A549 (cell line): ENCODE results near the gene PTGDS. TPM values are rescaled to one million over a fixed set of nuclear protein-coding genes. Genes with fewer than 3 reads are reported as not detected.
A peak's percentile ranks its signal among the peaks of the same experiment; 100 is the strongest.

Experiments used
- ATAC-seq, 2 experiments: fragments of 200-7000 bp in 1 of 2; fragments of >200 bp in 1 of 2; cut with Nextera tagmentation in 1 of 2; cut with Tn5 transposase in 1 of 2; 3 replicates each; pipeline versions ENCODE4 v1.8.0 to v1.9.1; 2018 to 2020; ENCODE audit warnings: mild to moderate bottlenecking in 1 of 2, moderate library complexity in 1 of 2
- CTCF ChIA-PET: fragments of 300-600 bp; sonication (Branson Sonifier 250); formaldehyde crosslinking; extraction: SDS; loops from one replicate; lab custom pipeline; 2021; ENCODE audit warnings: antibody characterized with exemption, inconsistent platforms; lab: Yijun Ruan, JAX
- POLR2A ChIA-PET: fragments of 350-600 bp; formaldehyde crosslinking; extraction: SDS; loops from one replicate; lab custom pipeline; 2021; ENCODE audit warnings: antibody characterized with exemption, inconsistent platforms; lab: Yijun Ruan, JAX
- DNase-seq, 2 experiments: peaks; one replicate each; pipeline versions ENCODE4 v3.0.0 to v3.0.0-alpha.2; 2011 to 2016; ENCODE audit warnings: low read depth in 1 of 2, low spot score in 1 of 2
- FAIRE-seq: peaks from 2 replicates; lab custom pipeline; 2011; peaks lifted over from hg19 to GRCh38; lab: Jason Lieb, UNC
- H3K27ac ChIP-seq, 2 experiments: fragments of >200 bp; sonication (Bioruptor Twin); formaldehyde crosslinking; 3 replicates each; pipeline ENCODE4 v1.5.1; 2016 to 2017
- H3K4me1 ChIP-seq: fragments of >200 bp; sonication (Bioruptor Twin); formaldehyde crosslinking; 3 replicates; pipeline ENCODE4 v1.6.1; 2016
- H3K4me2 ChIP-seq: fragments of >200 bp; sonication (Bioruptor Twin); formaldehyde crosslinking; 3 replicates; pipeline ENCODE4 v1.6.1; 2016
- H3K4me3 ChIP-seq: fragments of >200 bp; sonication (Bioruptor Twin); formaldehyde crosslinking; 3 replicates; pipeline ENCODE4 v1.5.1; 2016
- H3K9me3 ChIP-seq: fragments of >200 bp; sonication (Bioruptor Twin); formaldehyde crosslinking; 3 replicates; pipeline ENCODE4 v1.6.1; 2016
- CBX8 ChIP-seq: fragments of 200-600 bp; sonication (generic); IDR thresholded peaks from 2 replicates; pipeline ENCODE4 v1.6.1; 2016
- E2F6 ChIP-seq: IDR thresholded peaks from 2 replicates; pipeline ENCODE4 v1.6.1; 2012; ENCODE audit warnings: low read depth, borderline replicate concordance
- EP300 ChIP-seq, 2 experiments: fragments of >200 bp; sonication (Bioruptor Twin); formaldehyde crosslinking; IDR thresholded peaks; 2 replicates in 1 of 2; 3 replicates in 1 of 2; pipeline ENCODE4 v1.6.1; 2016 to 2017
- ESRRA ChIP-seq: fragments of 150-350 bp; IDR thresholded peaks from 2 replicates; pipeline ENCODE4 v1.6.1; 2014; ENCODE audit warnings: mild to moderate bottlenecking, low read length, borderline replicate concordance
- KDM1A ChIP-seq: fragments of 200-600 bp; sonication (generic); IDR thresholded peaks from 2 replicates; pipeline ENCODE4 v1.6.1; 2016; ENCODE audit warnings: low read depth, mild to moderate bottlenecking
- NFE2L2 ChIP-seq: fragments of 150-350 bp; conservative IDR thresholded peaks from 2 replicates; pipeline ENCODE4 v1.6.1; 2014; ENCODE audit warnings: low read length
- NR3C1 ChIP-seq: fragments of >200 bp; sonication (Bioruptor Twin); formaldehyde crosslinking; IDR thresholded peaks from 3 replicates; pipeline ENCODE4 v1.6.1; 2017
- PHF8 ChIP-seq: fragments of 200-600 bp; sonication (generic); IDR thresholded peaks from 2 replicates; pipeline ENCODE4 v1.6.1; 2016; ENCODE audit warnings: low read depth, mild to moderate bottlenecking, antibody characterized with exemption, moderate library complexity, borderline replicate concordance
- RNF2 ChIP-seq: fragments of 200-600 bp; sonication (generic); IDR thresholded peaks from 2 replicates; pipeline ENCODE4 v1.6.1; 2016; ENCODE audit warnings: low read depth, mild to moderate bottlenecking, antibody characterized with exemption, moderate library complexity, borderline replicate concordance
- ZFP36 ChIP-seq: fragments of 450-650 bp; IDR thresholded peaks from 2 replicates; pipeline ENCODE4 v1.6.1; 2014; ENCODE audit warnings: borderline replicate concordance; ENCODE audit not compliant: partially characterized antibody
- ZSCAN20 ChIP-seq: fragments of 250-450 bp; sonication (Bioruptor Pico); IDR thresholded peaks from 2 replicates; pipeline ENCODE4 v1.8.0; 2022; ENCODE audit warnings: mild to moderate bottlenecking, moderate library complexity
- WGBS: methylation state at CpG from one replicate; pipeline ENCODE4 v1.1.6; 2017; ENCODE audit errors: missing lambda C conversion rate; 5-methylcytosine and 5-hydroxymethylcytosine counted together
- polyA plus RNA-seq, 4 experiments: library from polyadenylated mRNA; depleted of rRNA in 3 of 4; stranded (reverse); fragments of >200 nt; fragmentation: RNase III in 1 of 4; extraction: RNeasy Plus Mini Kit Qiagen cat#74134 plus additional on column Dnase treatment in 1 of 4; gene quantifications; 2 replicates in 3 of 4; 3 replicates in 1 of 4; pipeline ENCODE4 v1.2.3, GENCODE V29; 2011 to 2017
- TF ChIP-seq, protein P1 (sequence below): fragments of >200 bp; sonication (Bioruptor Twin); formaldehyde crosslinking; IDR thresholded peaks from 3 replicates; pipeline ENCODE4 v1.5.1; 2016

Gene PTGDS
- polyA plus RNA-seq, 2 of the 4 experiments (the other 2 are of a cell fraction) = 0.26 to 0.31 TPM

- 25% methylated on average over 12 of the region's 18 CpGs for WGBS
- FAIRE-seq = no peak
- Histone ChIP-seq H3K4me2 (peak overlapping the region; percentile 95), H3K9me3 (peaks cover 3% of the 10 kb centered on the region; the same call in 1 of the 3 replicates)
- TF ChIP-seq, protein P1, sequence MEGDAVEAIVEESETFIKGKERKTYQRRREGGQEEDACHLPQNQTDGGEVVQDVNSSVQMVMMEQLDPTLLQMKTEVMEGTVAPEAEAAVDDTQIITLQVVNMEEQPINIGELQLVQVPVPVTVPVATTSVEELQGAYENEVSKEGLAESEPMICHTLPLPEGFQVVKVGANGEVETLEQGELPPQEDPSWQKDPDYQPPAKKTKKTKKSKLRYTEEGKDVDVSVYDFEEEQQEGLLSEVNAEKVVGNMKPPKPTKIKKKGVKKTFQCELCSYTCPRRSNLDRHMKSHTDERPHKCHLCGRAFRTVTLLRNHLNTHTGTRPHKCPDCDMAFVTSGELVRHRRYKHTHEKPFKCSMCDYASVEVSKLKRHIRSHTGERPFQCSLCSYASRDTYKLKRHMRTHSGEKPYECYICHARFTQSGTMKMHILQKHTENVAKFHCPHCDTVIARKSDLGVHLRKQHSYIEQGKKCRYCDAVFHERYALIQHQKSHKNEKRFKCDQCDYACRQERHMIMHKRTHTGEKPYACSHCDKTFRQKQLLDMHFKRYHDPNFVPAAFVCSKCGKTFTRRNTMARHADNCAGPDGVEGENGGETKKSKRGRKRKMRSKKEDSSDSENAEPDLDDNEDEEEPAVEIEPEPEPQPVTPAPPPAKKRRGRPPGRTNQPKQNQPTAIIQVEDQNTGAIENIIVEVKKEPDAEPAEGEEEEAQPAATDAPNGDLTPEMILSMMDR = no peak
- no peak for TF ChIP-seq E2F6
- TF ChIP-seq, all 56 proteins: peak for 0
- no peak for DNase-seq
- ChIA-PET CTCF (interaction anchor here (0.7 to 6.6 kb wide), 15 partner anchors 10 to 244 kb away, joined by 3 to 34 read pairs (median 4); partner anchors contain the start of genes ABCA2 and NPDC1), POLR2A (interaction anchor here (1.4 to 1.9 kb wide), 4 partner anchors 14 to 90 kb away, joined by 3 to 20 read pairs (median 12); no protein-coding TSS in a partner anchor)
- peak overlapping the region; percentile 91 to 97 for H3K27ac ChIP-seq
- H3K4me3 ChIP-seq = peak overlapping the region; percentile 89
- peaks cover 49% of the 10 kb centered on the region for H3K4me1 ChIP-seq
- no peak for ATAC-seq
Observed at GRCh38 chr9:136992819-136993369, 15.6 kb downstream of the PTGDS start.

DNA sequence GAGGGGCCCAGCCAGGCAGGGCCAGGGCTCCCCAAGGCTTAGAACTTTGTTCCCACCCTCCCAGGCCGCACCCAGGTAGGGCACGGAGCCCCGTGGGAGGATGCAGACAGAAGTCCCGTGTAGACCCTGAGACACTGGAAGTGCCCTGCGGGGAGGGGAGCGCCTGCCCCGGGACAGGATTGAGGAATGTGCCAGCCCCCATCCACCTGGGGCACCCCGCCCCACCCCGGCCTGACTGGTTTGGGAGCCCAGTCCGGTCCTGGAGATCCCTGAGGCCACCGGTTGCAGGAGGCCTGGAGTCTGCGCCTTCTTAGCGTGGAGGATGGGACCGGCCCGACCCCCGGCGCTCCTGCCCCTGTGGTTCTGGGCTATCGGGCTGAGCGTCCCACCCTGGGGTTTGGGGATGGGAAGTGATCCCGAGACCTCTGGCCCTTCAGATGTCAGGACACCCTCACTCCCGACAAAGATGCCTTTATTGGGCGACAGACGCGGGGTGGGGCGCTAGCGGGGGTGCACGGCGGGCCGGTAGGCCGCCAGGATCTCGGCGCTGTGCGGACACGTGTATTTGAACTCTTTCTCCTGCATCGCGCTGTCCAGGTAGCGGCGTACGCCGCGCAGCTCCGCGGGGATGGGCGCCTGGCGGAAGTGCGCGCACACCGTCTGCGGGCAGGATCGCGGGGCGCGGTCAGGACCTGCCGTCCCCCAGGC, 17.0 kb downstream of the PTGDS start:
- ChIA-PET CTCF (interaction anchor here (0.6 to 6.6 kb wide), 7 partner anchors 8 to 268 kb away, joined by 3 to 34 read pairs (median 4); partner anchors contain the start of gene ABCA2), POLR2A (no interaction called here)
- Histone ChIP-seq H3K9me3 (peaks cover 3% of the 10 kb centered on the region; the same call in 1 of the 3 replicates), H3K27ac (no peak overlapping the region), H3K4me2 (peak overlapping the region; percentile 95; the same call in 1 of the 3 replicates), H3K4me3 (no peak overlapping the region), H3K4me1 (peaks cover 58% of the 10 kb centered on the region)
- DNase-seq = no peak
- TF ChIP-seq ZFP36 = no peak
- TF ChIP-seq CBX8 = no peak
- TF ChIP-seq RNF2 = no peak
- no peak for TF ChIP-seq EP300 (IDR thresholded peaks at IDR 0.05)
- no peak for TF ChIP-seq ZSCAN20 (CRISPR knock-in tag)
- 92% methylated on average over 47 of the region's 54 CpGs for WGBS
- ATAC-seq = no peak
- FAIRE-seq = no peak

- FAIRE-seq = no peak
- peaks cover 58% of the 10 kb centered on the region for H3K4me1 ChIP-seq
- 98% methylated on average over 15 of the region's 40 CpGs for WGBS
- no peak overlapping the region for H3K4me2 ChIP-seq
- H3K27ac ChIP-seq = no peak overlapping the region
- no peak for DNase-seq
- POLR2A ChIA-PET = no interaction called here
- CTCF ChIA-PET = interaction anchor here (2.5 to 6.6 kb wide), 3 partner anchors 34 to 47 kb away, joined by 16 to 34 read pairs (median 29); partner anchors contain the start of gene ABCA2
- TF ChIP-seq NR3C1 (no peak), NFE2L2 (no peak)
- no peak overlapping the region for H3K4me3 ChIP-seq
- H3K9me3 ChIP-seq = peaks cover 3% of the 10 kb centered on the region; the same call in 1 of the 3 replicates
- ATAC-seq = no peak
Observed at GRCh38 chr9:136994888-136995230, 17.6 kb downstream of the PTGDS start.

GRCh38 chr9:136995362-136995761, 18.1 kb downstream of the PTGDS start:
- DNase-seq (no peak), FAIRE-seq (no peak)
- Histone ChIP-seq H3K4me2 (peak overlapping the region; percentile 86), H3K27ac (peak overlapping the region; percentile 59 to 84; a peak in 4 of 6 replicates), H3K9me3 (peaks cover 3% of the 10 kb centered on the region; the same call in 1 of the 3 replicates)
- ChIA-PET POLR2A (interaction anchor here (1.0 to 1.7 kb wide), 3 partner anchors 17 to 93 kb away, joined by 3 to 6 read pairs (median 4); no protein-coding TSS in a partner anchor), CTCF (interaction anchor here (1.3 to 6.6 kb wide), 6 partner anchors 25 to 153 kb away, joined by 4 to 34 read pairs (median 17); partner anchors contain the start of genes ABCA2 and AJM1)
- no peak for TF ChIP-seq ESRRA
- TF ChIP-seq RNF2 = no peak
- no peak for TF ChIP-seq NFE2L2
- TF ChIP-seq KDM1A = no peak
- no peak for TF ChIP-seq PHF8
- TF ChIP-seq, all 56 proteins: peak for 0
- peaks cover 57% of the 10 kb centered on the region for H3K4me1 ChIP-seq
- ATAC-seq = no peak
- no peak overlapping the region for H3K4me3 ChIP-seq
- whole genome bisulfite sequencing = 86% methylated on average over 18 of the region's 30 CpGs
